HT1080 (cell line): Measurements from ENCODE around the gene C12orf43. TPM values are rescaled to one million over a fixed set of nuclear protein-coding genes. Genes with fewer than 3 reads are reported as not detected.
A peak's percentile ranks its signal among the peaks of the same experiment; 100 is the strongest.

ENCODE experiments used
- DNase-seq: peaks from one replicate; pipeline ENCODE4 v3.0.0-alpha.2; 2015; ENCODE audit warnings: low read depth
- total RNA-seq: library from RNA; depleted of rRNA; stranded (reverse); fragments of >200 nt; shearing (Covaris generic); gene quantifications from 2 replicates; pipeline ENCODE4 v1.2.3, GENCODE V29; 2014

The C12orf43 gene
- total RNA-seq, 1 experiment from 2014 or later = 35.8 TPM

DNA sequence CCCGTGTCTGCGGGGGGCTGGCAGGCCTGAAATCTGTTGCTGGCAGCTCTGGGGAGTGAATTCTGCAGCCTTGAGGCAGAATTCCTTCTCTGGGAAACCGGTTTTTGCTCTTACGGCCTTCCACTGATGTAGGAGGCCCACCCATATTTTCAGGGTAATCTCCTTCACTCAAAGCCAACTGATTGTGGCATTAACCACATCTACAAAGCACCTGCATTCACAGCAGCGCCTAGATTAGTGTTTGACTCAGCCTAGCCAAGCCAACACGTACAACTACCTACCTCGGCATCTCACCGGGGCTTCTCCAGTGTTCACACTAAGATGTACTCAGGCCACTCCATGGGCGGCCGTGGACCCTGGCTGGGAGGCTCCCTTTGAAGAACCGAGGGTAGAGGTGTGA is 15.8 kb downstream of the C12orf43 start:
- no peak for DNase-seq

DNA sequence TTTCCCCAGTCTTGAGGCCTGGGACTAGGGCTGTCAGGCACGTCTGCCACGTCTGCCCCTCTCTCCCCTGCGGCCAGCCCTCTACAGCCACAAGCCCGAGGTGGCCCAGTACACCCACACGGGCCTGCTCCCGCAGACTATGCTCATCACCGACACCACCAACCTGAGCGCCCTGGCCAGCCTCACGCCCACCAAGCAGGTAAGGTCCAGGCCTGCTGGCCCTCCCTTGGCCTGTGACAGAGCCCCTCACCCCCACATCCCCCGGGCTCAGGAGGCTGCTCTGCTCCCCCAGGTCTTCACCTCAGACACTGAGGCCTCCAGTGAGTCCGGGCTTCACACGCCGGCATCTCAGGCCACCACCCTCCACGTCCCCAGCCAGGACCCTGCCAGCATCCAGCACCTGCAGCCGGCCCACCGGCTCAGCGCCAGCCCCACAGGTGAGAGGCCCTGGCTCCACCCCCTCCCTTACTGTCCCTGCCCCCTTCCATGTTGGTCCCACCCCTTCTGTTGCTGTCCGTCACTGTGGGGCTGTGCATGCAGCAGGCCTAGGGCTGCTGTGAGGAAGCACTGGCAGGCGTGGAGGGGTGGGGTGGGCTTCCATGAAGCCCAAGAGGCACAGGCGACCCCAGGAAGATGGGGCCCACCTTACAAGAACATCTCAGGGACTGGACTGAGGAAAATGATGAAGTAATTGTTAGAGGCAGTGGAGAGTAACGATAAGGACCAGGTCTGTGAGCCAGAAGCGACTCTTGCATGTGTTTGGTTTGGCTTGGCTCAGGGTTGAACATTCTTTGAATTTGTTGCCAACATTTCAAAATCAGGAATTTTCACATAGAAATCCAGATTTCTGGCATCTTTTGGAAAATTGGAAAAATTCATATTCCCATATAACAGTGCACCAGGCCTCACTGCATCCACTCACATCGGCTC is 16.8 kb downstream of the C12orf43 start:
- DNase-seq = no peak

DNA sequence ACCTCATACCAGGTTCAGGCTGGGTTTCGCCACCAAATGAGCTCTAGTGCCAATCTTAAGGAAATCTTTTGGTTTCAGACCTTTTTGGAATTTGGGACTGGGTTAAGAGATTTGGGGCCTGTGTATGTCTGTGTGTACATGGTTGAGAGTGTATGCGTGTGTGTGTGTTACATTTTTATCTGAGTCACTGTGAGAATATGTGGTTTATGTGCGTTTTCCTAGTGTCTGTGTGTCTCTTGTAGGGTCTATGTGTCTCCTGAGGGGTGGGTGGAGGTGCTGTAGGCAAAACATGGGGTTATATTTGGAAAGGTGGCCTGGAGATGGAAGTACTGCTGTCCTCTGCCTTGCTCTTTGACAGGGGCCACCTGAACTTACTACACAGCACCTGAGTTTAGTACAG is 17.9 kb downstream of the C12orf43 start:
- DNase-seq = no peak

DNA sequence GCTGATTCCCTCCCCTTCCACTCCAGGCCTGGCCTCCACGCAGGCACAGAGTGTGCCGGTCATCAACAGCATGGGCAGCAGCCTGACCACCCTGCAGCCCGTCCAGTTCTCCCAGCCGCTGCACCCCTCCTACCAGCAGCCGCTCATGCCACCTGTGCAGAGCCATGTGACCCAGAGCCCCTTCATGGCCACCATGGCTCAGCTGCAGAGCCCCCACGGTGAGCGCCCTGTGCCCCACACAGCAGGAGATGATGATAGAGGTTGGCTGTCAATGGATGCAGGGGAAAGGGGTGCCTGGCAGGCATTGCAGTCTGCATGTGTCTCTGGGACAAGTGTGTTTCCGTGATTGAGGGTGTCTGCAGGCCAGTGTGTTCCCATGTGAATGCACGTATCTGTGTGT is 18.8 kb downstream of the C12orf43 start:
- DNase-seq = no peak

DNA sequence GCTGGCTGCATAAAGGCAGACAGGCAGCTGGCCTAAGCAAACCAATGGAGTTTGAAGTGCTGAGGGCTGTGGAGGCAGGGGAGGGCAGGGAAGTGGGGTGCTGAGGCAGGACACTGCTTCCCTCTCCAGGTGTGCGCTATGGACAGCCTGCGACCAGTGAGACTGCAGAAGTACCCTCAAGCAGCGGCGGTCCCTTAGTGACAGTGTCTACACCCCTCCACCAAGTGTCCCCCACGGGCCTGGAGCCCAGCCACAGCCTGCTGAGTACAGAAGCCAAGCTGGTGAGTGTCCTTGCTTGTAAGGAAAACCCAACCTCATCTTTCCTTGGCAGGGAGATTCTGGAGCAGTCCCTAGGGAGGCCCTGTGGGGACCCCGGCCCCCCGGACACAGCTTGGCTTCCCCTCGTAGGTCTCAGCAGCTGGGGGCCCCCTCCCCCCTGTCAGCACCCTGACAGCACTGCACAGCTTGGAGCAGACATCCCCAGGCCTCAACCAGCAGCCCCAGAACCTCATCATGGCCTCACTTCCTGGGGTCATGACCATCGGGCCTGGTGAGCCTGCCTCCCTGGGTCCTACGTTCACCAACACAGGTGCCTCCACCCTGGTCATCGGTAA is 20.0 kb downstream of the C12orf43 start:
- DNase-seq = no peak

DNA sequence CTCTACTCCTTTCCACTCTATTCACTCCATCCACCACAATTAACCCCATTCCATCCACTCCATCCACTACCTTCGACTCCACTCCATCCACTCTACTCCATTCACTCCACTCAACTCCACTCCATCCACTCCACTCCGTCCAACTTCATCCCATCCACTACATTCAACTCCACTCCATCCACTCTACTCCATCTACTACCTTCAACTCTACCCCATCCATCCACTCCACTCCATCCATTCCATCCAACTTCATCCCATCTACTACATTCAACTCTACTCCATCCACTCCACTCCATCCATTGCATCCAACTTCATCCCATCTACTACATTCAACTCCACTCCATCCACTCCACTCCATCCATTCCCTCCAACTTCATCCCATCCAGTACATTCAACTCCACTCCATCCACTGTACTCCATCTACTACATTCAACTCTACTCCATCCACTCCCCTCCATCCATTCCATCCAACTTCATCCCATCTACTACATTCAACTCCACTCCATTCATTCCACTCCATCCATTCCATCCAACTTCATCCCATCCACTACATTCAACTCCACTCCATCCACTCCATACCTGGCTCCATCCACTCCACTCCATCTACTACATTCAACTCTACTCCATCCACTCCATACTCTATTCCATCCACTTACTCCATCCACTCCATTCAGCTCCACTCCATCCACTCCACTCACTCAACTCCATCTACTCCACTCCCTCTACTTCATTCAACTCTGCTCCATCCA is 21.5 kb downstream of the C12orf43 start:
- peak; percentile 20 for DNase-seq

DNA sequence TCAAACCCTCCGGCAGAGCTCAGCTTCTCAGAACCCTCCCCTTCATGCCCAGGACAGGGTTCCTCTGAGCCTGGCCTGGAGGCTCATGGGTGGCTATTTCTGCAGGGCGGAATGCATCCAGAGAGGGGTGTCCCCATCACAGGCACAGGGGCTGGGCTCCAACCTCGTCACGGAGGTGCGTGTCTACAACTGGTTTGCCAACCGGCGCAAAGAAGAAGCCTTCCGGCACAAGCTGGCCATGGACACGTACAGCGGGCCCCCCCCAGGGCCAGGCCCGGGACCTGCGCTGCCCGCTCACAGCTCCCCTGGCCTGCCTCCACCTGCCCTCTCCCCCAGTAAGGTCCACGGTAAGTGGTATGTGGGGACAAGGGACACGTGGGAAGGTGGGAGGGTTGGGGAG is 22.2 kb downstream of the C12orf43 start:
- DNase-seq = no peak

DNA sequence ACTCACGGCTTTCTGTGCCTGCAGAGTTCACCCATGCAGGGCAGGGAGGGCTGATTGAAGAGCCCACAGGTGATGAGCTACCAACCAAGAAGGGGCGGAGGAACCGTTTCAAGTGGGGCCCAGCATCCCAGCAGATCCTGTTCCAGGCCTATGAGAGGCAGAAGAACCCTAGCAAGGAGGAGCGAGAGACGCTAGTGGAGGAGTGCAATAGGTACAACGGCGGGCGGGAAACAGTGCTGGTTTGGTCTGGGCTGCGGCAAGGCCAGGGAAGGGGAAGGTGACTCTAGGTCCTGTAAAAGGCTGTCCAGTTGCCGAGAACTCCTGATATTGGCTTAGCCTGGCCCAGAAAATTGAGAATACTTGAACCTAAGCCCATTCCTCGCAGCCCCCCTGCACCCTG is 22.8 kb downstream of the C12orf43 start:
- DNase-seq = no peak

DNA sequence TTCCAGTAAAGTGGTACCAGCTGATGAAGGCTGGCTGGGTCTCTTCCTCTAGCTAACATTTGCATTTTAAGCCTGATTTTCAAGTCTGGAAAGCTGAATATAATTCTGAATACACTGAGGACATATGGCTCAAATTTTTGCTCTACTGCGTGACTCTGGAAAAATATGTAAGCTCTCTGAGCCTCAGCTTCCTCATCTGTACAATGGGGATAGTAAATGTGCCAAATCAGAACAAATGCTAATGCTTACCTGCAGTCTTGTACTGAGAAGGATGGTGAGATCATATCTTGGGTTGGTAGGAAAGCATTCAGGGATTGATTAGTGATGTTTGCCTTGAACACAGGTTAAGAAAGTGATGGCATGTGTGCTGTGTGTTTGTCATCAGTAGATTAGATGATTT is 23.3 kb downstream of the C12orf43 start:
- DNase-seq = no peak

DNA sequence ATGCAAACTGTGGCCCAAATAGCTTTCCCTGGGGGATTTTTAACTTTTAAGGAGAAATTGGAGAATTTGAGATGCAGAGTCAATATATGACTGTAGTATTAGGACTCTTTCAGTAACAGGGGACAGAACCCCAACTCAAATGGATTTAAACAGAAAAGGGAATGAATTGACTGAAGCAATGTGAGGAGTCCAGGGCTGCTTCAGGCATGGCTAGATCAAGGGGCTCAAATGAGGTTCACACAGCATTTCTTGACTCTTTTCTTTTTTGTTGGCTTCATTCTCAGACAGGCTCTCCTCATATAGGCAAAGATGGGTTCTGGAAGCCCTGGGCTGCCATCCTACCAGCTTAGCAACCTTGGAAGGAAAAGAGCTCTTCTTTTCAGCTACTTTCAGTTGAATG is 24.3 kb downstream of the C12orf43 start:
- DNase-seq = no peak

DNA sequence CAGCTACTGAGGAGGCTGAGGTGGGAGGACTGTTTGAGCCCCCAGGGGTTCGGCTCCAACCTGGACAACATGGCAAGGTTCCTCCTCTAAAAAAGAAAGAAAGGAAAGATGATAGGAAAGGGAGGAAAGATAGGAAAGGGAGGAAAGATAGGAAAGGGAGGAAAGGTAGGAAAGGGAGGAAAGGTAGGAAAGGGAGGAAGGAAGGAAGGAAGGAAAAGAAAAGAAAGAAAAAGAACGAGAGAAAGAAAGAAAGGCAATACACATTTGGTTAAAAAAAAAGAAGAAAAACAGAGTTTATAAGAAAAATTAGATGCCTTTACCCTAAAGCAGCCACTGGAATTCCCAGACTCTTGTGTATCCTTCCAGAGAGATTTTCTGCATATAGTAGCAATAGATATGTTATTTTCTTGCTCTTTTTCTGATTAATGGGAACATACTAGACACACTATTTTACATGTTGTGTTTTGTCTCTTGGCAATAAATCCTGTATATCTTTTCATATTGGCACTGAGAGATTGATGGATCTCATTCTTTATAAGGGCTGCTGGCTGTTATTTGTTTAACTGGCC is 25.7 kb downstream of the C12orf43 start:
- DNase-seq = no peak

DNA sequence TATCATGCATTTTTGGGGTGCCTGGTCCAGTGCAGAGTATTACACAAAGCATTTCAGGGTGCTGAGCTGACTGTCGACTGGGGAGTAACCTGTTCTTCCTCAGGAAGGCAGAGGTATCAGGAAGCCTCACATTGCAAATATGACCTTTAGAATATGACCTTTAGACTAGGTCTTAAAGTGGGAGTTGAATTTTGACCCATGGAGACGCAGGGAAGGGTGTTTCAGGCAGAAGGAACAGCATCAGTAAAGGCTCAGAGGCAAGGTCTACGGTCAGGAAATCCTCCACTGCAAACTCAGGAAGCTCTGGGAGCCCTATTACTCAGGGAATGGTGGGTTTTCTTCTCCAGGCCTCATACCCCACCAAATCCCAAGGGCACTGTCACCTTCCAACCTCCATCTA is 26.6 kb downstream of the C12orf43 start:
- no peak for DNase-seq

DNA sequence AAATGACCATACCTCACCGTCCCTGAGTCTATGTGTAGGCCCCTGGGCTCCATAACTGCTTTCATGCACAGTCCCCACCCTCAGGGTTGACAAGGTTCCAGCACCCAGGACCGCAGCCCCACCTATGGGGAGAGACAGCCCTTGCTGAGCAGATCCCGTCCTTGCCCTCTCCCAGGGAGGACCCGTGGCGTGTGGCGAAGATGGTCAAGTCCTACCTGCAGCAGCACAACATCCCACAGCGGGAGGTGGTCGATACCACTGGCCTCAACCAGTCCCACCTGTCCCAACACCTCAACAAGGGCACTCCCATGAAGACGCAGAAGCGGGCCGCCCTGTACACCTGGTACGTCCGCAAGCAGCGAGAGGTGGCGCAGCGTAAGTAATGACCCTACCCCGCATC is 27.6 kb downstream of the C12orf43 start:
- DNase-seq = no peak

DNA sequence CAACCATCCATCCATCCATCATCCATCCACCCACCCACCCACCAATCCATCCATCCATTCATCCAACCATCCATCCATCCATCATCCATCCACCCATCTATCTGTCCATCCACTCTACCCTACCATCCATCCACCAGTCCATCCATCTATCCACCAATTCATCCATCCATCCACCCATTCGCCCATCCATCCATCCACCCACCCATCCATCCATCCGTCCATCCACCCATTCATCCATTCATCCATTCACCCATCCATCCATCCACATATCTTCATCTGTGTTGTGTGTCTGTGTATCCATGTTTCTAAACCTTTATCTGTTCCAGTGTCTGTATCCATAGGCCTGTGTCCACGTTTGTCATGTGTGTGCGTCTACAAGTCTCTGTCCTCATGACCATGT is 28.1 kb downstream of the C12orf43 start:
- DNase-seq = no peak

DNA sequence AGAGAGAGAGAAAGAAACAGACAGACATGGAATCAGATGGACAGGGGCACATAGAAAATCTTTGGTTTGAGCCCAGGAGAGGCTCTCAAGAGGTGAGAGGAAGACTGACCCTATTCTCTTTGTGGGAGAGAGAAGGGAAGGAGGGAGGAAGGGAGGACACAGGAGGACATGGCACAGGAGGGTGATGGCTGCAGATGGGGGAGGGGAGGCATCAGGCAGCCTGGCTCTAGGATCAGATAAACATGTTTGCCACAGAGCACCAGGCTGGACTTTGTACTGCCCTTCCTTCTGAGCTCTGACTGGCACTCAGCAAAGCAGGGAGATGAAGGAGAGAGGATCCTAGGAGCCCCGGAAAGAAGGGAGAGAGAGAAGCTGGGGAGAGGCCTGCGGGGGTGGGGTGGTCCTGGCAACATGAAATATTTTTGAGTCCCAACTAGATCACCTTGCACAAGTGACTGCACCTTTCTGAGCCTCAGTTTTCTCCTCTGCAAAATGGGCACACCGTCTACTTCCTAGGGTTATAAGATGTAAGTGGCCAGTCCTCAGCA is 31.9 kb downstream of the C12orf43 start:
- no peak for DNase-seq

DNA sequence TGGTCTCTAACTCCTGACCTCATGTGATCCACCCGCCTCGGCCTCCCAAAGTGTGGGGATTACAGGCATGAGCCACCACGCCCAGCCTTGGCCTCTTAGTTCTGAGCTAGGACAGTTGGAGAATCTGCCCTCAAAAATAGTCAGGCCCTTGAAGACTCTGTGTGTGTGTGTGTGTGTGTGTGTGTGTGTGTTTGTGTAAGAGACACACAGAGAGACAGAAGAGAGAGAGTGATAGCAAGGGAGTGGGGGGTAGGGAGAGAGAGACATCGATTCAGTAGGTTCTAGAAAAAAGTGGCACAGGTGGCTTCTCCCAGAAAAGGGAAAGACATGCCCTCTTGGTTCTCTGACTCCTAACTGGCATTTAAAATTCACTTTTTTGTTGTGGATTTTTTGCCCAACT is 32.5 kb downstream of the C12orf43 start:
- DNase-seq = no peak

DNA sequence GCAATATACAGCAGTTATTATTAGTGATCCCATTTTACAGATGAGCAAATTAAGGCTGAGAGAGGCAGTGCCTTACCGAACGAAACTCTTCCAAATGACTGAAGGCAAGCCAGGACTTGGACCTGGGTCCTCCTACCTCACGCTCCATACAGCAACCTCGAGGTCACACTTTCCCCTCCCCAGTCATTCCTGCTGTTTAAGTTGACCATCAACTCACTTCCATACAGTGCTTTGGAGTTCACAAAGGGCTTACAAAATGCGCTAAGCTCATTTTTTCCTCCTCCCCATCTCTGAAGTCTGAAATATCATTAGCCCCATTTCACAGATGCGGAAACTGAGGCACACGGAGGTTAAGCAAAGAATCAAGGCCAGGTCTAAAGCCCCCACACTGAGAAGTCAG is 33.6 kb downstream of the C12orf43 start:
- DNase-seq = no peak

DNA sequence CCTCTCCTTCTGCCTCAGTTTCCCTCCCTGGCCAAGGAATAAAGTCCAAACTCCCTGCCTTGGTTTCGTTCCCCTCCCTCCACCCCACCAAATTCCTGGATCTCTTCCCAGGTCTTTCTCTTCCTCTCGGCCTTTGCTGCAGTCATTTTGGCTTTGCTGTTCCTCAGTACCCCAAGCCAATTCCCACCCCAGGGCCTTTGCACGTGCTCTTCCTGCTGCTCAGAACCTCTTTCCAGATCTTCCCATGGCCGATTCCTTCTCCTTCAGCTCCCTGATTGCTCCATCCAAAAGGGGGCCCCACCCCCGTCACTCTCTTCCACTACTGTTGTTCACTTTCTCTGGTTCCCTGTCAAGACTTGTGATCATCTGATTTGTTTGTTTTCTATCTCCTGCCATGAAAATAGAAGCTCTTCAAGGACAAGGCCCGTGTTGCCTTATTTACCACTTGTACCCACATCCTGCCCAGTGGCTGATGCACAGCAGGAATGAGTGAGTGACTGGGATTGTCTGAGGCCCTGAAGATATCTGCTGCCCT is 34.8 kb downstream of the C12orf43 start:
- no peak for DNase-seq

DNA sequence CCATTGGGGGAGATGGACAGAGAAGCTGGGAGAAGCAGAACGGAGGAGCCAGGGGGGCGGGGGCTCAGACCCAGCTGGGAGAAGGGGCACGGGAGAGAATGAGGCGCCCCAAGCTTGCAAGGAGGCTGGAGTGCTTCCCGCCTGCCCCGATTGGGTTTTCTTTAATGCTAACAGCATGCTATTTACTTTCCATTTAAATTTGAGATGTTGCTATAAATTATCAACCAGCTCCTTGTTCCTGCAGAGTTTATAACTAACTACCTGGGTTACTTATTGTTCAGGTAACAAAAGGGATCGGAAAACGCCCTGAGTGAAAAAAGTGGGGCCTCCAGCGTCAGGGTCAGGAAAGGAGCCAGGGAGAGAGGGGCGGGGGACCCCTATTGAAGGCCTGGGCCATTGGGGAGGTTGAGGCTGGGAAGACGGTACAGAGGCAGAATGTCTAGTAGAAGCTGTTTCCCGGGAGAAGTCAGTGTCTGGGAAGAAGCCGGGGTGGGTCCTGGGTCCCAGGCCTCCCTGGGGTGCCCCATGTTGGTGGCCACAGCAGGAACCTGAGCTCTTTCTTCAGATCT is 35.4 kb downstream of the C12orf43 start:
- DNase-seq = no peak

DNA sequence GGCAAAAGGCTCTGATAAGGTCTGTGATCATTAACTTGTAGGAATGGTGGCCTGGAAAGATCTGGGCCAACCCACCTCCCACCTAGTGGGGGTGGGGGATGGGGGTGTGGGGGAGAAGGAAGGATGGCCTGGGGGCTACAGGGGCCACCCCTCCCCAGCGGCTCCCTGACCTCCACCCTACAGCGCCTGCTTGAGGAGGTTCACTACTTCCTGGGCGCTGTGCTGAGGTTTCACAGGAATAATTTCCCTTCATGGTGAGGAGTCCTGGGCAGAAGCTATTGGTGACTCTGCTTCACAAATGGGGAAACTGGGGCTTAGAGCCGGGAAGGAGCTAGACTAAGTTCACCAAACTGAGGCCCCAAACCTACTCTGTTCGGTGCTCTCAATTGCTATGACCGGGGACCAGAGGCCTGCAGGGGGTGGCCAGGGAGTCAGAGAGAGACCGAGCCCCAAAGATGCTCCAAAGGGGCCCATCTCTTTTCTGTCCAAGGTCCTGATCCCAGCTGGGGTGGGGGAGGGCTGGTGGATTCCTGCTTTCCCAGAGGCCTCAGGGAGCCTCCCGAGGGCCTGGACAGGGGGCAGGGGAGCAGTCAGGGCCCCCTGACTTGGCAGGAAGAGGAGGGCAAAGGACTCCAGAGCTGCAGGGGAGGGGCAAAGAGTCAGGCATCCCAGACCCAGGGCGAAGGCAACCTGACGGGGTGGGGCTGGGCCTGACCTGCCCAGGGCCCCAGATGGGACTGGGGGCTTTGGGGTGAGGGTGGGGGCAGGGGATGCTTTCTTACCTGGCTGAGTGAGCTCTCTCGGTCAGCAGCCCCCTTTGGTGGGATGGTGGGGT is 36.2 kb downstream of the C12orf43 start:
- DNase-seq = no peak
